HepG2 (cell line): ENCODE measurements around the gene SRP68. TPM values are rescaled to one million over a fixed set of nuclear protein-coding genes. Genes with fewer than 3 reads are reported as not detected.

Experiments used
- AHDC1 ChIP-seq: sonication (generic); formaldehyde crosslinking; IDR thresholded peaks from 2 replicates; pipeline ENCODE4 v1.5.1; 2020; ENCODE audit warnings: mild to moderate bottlenecking, missing genetic modification reagents, borderline replicate concordance
- CCDC6 ChIP-seq: sonication (generic); formaldehyde crosslinking; IDR thresholded peaks from 2 replicates; pipeline ENCODE4 v1.8.1; 2022; ENCODE audit warnings: mild to moderate bottlenecking, missing genetic modification reagents, moderate library complexity
- DMTF1 ChIP-seq: sonication (generic); formaldehyde crosslinking; IDR thresholded peaks from 2 replicates; pipeline ENCODE4 v1.4.0; 2020; ENCODE audit warnings: mild to moderate bottlenecking, missing genetic modification reagents
- ERF ChIP-seq: IDR thresholded peaks from 2 replicates; pipeline ENCODE4 v1.6.1; 2018; ENCODE audit warnings: missing biosample characterization, missing genetic modification reagents
- FOXM1 ChIP-seq: sonication (generic); formaldehyde crosslinking; IDR thresholded peaks from 2 replicates; pipeline ENCODE4 v1.5.0; 2020; ENCODE audit warnings: missing genetic modification reagents
- HNRNPUL1 ChIP-seq: fragments of 200-400 bp; formaldehyde crosslinking; IDR thresholded peaks from 2 replicates; pipeline ENCODE4 v1.6.1; 2017; ENCODE audit warnings: low read depth, mild to moderate bottlenecking, low read length, moderate library complexity
- JDP2 ChIP-seq: sonication (generic); formaldehyde crosslinking; IDR thresholded peaks from 2 replicates; pipeline ENCODE4 v1.8.1; 2022; ENCODE audit warnings: missing genetic modification reagents, borderline replicate concordance
- MLLT10 ChIP-seq: sonication (generic); formaldehyde crosslinking; IDR thresholded peaks from 2 replicates; pipeline ENCODE4 v1.4.0; 2020; ENCODE audit warnings: missing genetic modification reagents
- PPARG ChIP-seq: conservative IDR thresholded peaks from 2 replicates; pipeline ENCODE4 v1.6.1; 2016; ENCODE audit warnings: missing biosample characterization, missing genetic modification reagents
- SMYD3 ChIP-seq: sonication (generic); formaldehyde crosslinking; IDR thresholded peaks from 2 replicates; pipeline ENCODE4 v1.8.1; 2023; ENCODE audit warnings: mild to moderate bottlenecking, missing genetic modification reagents
- TEAD3 ChIP-seq: optimal IDR thresholded peaks from 2 replicates; pipeline ENCODE3; 2016; ENCODE audit warnings: borderline replicate concordance
- TIGD3 ChIP-seq: sonication (generic); formaldehyde crosslinking; IDR thresholded peaks from 2 replicates; pipeline ENCODE4 v1.5.1; 2020; ENCODE audit warnings: mild to moderate bottlenecking, missing genetic modification reagents, borderline replicate concordance
- TP53 ChIP-seq: sonication (generic); formaldehyde crosslinking; conservative IDR thresholded peaks from 2 replicates; pipeline ENCODE4 v1.4.0; 2020; ENCODE audit warnings: missing genetic modification reagents
- ZFY ChIP-seq: sonication (generic); formaldehyde crosslinking; IDR thresholded peaks from 2 replicates; pipeline ENCODE4 v1.4.0; 2020; ENCODE audit warnings: missing genetic modification reagents
- ZNF317 ChIP-seq: sonication (generic); formaldehyde crosslinking; IDR thresholded peaks from 2 replicates; pipeline ENCODE4 v1.5.0; 2020; ENCODE audit warnings: mild to moderate bottlenecking, missing genetic modification reagents
- ZNF687 ChIP-seq: sonication (generic); formaldehyde crosslinking; IDR thresholded peaks from 2 replicates; pipeline ENCODE4 v1.5.1; 2020; ENCODE audit warnings: mild to moderate bottlenecking, missing genetic modification reagents, moderate library complexity
- polyA plus RNA-seq, 8 experiments: library from polyadenylated mRNA; depleted of rRNA in 3 of 8; stranded (reverse) in 7 of 8; unstranded in 1 of 8; fragments of >200 nt; fragmentation: Illumina TruSeq in 4 of 8; extraction: Trizol in 4 of 8; gene quantifications; 2 replicates each; pipeline versions ENCODE4 v1.2.1 to v1.2.3, GENCODE V29; 2011 to 2016; ENCODE audit warnings: low read depth in 4 of 8, missing spikeins in 1 of 8, mixed read lengths in 1 of 8; ENCODE audit not compliant: insufficient read depth in 1 of 8
- total RNA-seq, 5 experiments: library from RNA; depleted of rRNA; stranded (reverse); fragments of >200 nt; fragmentation: Illumina TruSeq; extraction: Trizol; gene quantifications; 2 replicates each; pipeline ENCODE4 v1.2.3, GENCODE V29; 2016; ENCODE audit warnings: low read depth in 1 of 5

Gene SRP68
- total and polyA plus RNA-seq, 2 of the 13 experiments (the other 11 are each of a cell fraction or from before 2014, with no cell fraction given), result 39.8 to 74.3 TPM

- TF ChIP-seq ZNF317, result peak; percentile 17; the same call in 1 of the 2 replicates
- TF ChIP-seq ERF (CRISPR knock-in tag), result peak; percentile 92; the same call in 1 of the 2 replicates
- no peak for TF ChIP-seq SMYD3
- peak; percentile 100 for TF ChIP-seq ZNF687
- no peak; the same call in 1 of the 2 replicates for TF ChIP-seq AHDC1 (CRISPR knock-in tag)
- TF ChIP-seq JDP2 (CRISPR knock-in tag), result peak; percentile 38; the same call in 1 of the 2 replicates
- TF ChIP-seq FOXM1, result 0 out of 2 replicates have a peak, but pooled peaks have one; percentile 55
- no peak for TF ChIP-seq MLLT10 (CRISPR knock-in tag)
- peak; percentile 98 for TF ChIP-seq ZFY (CRISPR knock-in tag)
- TF ChIP-seq TEAD3 (CRISPR knock-in tag), result no peak
- TF ChIP-seq TIGD3 (CRISPR knock-in tag), result no peak
- TF ChIP-seq DMTF1, result no peak
- TF ChIP-seq HNRNPUL1, result no peak
- no peak for TF ChIP-seq TP53 (CRISPR knock-in tag)
- peak; percentile 33; the same call in 1 of the 2 replicates for TF ChIP-seq CCDC6 (CRISPR knock-in tag)
- peak; percentile 77; the same call in 1 of the 2 replicates for TF ChIP-seq PPARG
Measured at GRCh38 chr17:76072148-76072858, at the start of gene SRP68 (continued).
